Left hindlimb (tissue), 1 donor: ENCODE data around the gene CNTN4.
A peak's percentile ranks its signal among the peaks of the same experiment; 100 is the strongest.

ENCODE experiments used
- DNase-seq: peaks from one replicate; pipeline ENCODE4 v3.0.0-alpha.2; 2018

Gene CNTN4

GRCh38 chr3:2823031-2823430 lies 724.4 kb downstream of the CNTN4 start:
- no peak for DNase-seq

DNA sequence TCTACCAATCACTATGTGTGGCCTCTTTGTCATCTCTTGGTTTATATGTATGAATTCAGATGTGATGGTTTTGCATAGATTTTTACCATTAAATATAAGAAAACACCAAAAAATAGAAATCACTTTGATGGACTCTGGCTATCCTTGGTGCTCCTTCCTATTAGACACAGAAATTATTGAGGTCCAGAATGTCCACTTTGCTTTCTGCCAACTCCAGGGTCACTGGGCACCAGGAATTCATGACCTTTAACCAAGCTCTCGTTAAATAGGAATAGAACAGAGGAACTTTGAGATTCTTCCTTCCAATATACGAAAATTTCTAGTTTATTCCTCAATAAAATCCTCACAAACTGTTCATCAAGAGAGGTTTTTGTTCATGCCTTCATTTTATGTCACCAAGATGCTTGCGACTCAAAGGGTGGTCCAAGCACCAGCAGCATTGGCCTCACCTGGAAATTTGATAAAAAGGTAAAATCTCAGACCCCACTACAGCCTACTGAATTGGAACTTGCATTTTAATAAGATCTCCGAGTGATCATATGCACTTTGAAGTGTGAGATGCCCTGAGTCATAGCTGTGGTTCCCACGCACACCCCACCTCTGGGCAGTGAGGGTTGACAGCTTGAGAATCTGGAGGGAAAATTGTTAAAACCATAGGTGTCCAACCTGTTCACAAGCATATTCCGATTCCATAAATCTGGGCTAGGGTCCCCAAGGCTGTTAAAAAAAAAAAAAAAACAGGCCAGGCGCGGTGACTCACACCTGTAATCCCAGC lies 725.0 kb downstream of the CNTN4 start:
- no peak for DNase-seq

DNA sequence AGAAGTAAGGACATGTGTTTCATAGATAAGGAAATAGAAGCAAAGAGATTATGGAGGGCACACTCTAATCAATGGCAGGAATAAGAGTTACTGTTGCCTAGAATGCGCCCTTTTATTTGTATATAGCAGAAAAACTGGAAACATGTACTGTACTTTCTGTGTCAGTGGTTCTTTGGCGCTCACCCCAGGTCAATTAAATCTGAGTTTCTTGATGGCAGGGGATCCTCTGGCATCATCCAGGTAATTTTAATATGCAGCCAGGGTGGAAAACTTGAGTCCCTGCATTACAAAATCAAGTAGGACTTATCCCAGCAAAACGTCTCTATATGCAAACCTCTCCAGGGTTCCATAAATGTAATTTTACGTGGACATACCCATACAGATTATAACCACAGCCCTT lies 727.4 kb downstream of the CNTN4 start:
- DNase-seq = no peak

GRCh38 chr3:2826453-2826852 lies 727.8 kb downstream of the CNTN4 start:
- no peak for DNase-seq

- DNase-seq = no peak
Observed at GRCh38 chr3:2837239-2837638, 738.6 kb downstream of the CNTN4 start.

DNA sequence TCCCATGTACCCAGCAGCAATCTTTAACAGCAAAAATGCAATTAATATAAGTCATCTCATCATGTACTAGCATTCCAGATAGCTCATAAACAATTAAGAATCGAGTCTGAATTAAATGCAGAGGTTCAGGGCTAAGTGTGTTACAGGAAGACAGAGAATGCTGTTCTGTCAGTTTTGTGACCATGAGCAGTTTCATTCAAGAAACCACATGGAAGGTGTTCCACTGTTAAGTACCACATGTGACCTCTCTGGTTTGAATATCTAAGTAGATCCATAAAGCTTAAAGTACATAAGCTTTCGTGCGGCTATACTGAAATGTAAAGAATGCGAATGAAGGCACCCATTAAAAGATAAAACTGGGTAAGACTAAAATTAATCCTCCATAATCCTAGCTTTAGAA lies 739.2 kb downstream of the CNTN4 start:
- DNase-seq = no peak

- no peak for DNase-seq
Observed at GRCh38 chr3:2838546-2839157, 740.0 kb downstream of the CNTN4 start.

- DNase-seq = no peak
Observed at GRCh38 chr3:2839876-2840275, 741.2 kb downstream of the CNTN4 start.

- DNase-seq = no peak
Observed at GRCh38 chr3:2847062-2847841, 748.6 kb downstream of the CNTN4 start.

DNA sequence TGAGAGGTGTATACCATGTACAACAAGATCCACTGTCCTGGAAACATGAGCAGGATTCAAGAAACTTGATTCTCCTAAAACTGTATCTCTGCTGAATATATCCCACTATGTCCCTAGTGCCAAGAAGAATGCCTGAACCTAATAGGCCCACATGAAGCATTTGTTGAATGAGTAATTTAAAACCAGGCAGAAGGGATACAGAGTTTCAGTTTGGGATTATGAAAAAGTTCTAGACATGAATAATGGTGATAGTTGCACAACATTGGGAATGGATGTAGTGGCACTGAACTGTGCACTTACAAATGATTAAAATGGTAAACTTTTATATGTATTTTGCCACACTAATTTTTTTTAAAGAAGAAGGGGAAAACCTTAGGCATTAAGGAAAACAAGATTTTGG lies 750.4 kb downstream of the CNTN4 start:
- DNase-seq = no peak

- DNase-seq = no peak
Observed at GRCh38 chr3:2850701-2851100, 752.0 kb downstream of the CNTN4 start.

GRCh38 chr3:2851361-2851760 lies 752.7 kb downstream of the CNTN4 start:
- no peak for DNase-seq

- DNase-seq = peak; percentile 40
Observed at GRCh38 chr3:2851835-2852234, 753.2 kb downstream of the CNTN4 start.

DNA sequence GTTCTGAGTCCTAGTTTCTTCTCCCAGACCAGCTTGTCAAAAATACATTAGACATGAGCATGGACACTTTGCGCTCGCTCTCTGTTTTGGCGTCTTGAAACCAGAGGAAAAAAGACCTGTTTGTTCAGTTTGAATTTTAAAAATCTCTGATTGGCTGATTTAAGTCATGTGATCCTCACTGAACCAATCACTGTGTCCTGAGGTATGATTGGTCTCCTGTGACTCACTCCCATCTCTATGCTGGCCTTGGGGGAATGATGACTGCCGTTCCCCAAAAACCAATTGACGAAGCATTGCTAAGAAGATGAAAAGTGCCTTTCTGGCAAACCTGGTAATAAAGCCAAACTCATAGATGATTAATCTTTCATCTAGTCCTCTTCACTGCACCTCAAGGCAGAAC lies 755.0 kb downstream of the CNTN4 start:
- DNase-seq = no peak

DNA sequence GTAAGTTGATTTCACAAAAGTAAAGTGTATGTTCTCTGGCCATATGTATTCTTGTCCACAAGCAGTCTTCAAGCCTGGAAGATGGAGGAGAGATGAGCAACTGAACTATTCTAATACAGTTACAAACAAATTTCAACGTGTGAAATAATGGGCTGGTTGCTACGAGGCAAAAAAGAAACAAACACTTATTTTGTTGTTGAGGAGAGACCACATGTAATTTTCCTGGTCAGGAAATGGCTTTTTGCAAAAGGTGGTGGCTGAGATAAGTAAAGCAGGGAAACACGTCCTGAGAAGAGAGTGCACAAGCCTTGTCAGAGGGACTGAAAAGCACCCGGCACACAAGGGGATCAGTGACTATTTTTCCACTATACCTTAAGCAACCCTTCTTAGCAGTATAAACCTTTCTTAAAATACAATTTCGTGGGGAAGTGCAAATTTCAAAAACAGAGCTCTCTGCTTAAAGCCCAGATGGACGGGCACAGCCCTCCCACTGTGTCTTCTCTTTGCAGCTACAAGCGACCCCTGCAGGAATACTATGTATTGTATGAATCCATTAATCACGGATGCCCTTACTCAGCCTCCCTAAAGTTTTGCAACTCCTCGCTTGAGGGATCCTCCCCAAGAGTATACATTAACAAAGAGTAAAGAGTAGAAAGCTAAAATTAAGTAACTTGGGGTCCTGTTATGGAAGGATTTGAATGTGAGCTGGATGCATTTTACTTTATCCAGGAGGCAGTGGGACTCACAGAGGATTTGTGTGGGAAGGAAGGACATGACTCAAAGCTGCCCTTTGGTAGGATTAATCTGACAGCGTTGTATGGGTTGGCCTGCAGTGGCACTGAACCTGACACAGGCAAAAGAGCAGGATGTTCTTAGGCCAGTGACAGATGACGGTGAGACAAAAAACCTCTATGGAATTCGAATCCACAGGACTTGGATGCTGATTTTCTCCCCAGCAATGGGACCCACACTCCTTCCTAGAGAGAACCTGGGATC lies 757.8 kb downstream of the CNTN4 start:
- no peak for DNase-seq

GRCh38 chr3:2860626-2861025 lies 762.0 kb downstream of the CNTN4 start:
- DNase-seq = no peak

- DNase-seq = no peak
Observed at GRCh38 chr3:2861120-2861519, 762.5 kb downstream of the CNTN4 start.

DNA sequence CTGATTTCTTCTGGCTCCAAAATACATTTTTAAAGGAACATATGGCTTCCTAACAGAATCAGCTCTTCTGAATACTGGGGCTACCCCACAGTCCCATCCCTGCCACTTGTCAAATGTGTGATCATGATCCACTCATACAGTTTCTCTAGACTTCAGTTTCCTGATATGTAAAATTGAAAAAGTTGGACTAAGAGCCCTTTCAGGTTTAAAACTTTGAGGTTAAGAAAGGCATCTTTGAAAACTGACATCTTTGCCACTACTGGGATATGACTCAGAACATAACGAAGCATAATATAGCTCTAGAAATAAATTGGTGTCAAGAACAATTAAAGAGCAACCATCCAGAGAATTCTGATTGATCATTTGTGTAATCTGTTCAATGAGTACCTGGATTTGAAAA lies 763.3 kb downstream of the CNTN4 start:
- no peak for DNase-seq

DNA sequence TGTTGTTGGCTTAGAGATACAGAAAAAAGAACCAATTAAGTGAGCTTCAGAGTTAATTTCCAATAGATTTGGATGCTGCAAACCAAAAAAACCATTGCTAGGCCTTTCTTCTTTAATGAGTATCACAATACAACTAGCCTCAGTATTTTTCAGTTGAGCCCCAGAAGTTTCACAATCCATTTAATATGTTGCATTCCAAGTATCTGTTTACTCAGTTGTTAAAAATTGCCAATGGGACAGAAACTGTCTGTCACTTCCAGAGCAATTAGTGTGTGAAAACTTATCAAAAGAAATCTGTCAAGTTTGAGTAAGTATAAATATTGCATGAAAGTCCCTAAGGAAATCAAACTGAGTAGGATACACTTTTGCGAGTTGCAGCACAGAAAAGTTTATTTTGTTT lies 763.7 kb downstream of the CNTN4 start:
- DNase-seq = no peak

- no peak for DNase-seq
Observed at GRCh38 chr3:2863127-2863526, 764.5 kb downstream of the CNTN4 start.

DNA sequence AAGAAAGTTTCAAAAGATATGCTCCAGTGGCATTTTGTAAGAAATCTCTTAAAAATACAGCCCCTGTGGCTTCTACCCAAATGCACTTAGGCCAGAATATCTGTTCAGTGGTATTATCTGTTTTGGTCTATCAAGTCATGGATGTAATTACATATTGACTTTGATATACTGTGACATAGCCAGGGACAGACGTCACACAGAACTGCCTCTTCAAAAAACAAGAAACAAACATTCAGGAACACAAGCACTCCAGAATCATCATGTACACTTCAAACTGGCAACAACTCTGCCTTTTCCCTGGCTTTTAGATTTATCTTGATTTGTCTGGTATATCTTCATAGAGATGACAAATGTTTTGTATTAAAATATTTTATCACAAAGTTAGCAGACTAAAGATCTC lies 771.2 kb downstream of the CNTN4 start:
- DNase-seq = no peak

DNA sequence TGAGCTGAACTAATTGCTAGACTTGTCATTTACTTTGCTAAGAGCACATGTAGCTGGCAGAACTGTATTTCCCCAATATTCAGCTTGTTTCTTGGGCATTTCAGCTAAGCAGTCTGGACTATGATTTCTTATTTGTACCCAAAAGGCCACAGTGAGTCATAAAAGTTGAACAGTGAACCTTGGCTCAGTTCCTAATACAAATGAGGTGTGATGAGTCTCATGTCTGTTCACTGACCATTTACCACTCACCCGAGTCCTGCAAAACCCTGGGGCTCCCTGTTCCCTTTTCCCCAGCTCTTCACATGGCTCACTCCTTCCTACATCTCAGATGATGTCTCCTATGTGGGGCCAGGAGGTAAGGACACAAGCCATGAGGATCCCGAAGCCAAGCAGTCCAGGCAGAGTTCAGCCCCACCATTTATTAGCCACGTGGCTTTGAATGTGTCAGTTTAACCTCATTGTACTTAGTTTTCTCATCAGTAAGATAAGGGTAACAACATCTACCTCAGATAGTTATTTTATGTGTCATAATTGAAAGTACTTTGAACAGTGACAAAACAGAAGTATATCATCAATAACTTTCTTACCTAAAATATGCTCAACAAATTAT lies 772.2 kb downstream of the CNTN4 start:
- DNase-seq = no peak
